ENCODE results near the gene GRAMD4. TPM values are rescaled to one million over a fixed set of nuclear protein-coding genes. Genes with fewer than 3 reads are reported as not detected.

GRAMD4 gene
- total and polyA plus RNA-seq, 2 experiments from 2014 or later = 2.9 to 10.6 TPM

DNA sequence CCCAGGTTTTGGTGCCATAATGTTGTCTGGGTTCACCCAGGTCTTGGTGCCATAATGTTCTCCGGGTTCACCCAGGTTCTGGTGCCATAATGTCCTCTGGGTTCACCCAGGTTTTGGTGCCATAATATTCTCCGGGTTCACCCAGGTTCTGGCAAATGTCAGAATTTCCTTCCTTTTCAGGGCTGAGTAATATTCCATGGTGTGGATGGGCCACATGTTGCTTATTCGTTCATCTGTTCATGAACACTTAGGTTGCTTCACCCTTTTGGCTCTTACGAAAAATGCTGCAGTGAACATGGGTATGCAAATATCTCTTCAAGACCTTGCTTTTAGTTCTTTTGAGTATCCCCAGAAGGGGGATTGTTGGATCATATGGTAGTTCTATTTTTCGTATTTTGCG, 15.1 kb upstream of the GRAMD4 start:
- Histone ChIP-seq H2AFZ (no peak overlapping the region), H3K4me3 (no peak overlapping the region), H3K4me2 (ENCODE audit: unreplicated experiment) (no peak overlapping the region), H3K27ac (no peak overlapping the region), H3K4me1 (ENCODE audit: insufficient read depth) (no peaks in the 10 kb centered on the region), H3K27me3 (replicated peaks; ENCODE audit: insufficient read depth) (no peaks in the 10 kb centered on the region), H3K36me3 (ENCODE audit: low read depth) (no peaks in the 10 kb centered on the region), H3K9me2 (ENCODE audit: insufficient read depth) (no peaks in the 10 kb centered on the region), H3K9me3 (ENCODE audit: low read depth) (no peaks in the 10 kb centered on the region), H3F3A (ENCODE audit: insufficient read depth) (no peaks in the 10 kb centered on the region), H3K9ac (no peak overlapping the region), H3K79me2 (ENCODE audit: insufficient read depth) (no peaks in the 10 kb centered on the region), H4K20me1 (ENCODE audit: insufficient read depth) (no peaks in the 10 kb centered on the region)
- in situ Hi-C loops (cut with MboI) = no loop called here
- DNase-seq = no peak
- WGBS, 2 experiments (ENCODE audit: low coverage in 1 of 2, low lambda C conversion rate in 2 of 2, missing lambda C conversion rate in 2 of 2) = 86 to 90% methylated on average over 6 of the region's 6 CpGs
- TF ChIP-seq EZH2phosphoT487 (IDR thresholded peaks at IDR 0.05; ENCODE audit: insufficient read depth, low read depth) (no peak), EZH2 (IDR thresholded peaks at IDR 0.05; ENCODE audit: insufficient read depth, poor library complexity, severe bottlenecking) (no peak)

DNA sequence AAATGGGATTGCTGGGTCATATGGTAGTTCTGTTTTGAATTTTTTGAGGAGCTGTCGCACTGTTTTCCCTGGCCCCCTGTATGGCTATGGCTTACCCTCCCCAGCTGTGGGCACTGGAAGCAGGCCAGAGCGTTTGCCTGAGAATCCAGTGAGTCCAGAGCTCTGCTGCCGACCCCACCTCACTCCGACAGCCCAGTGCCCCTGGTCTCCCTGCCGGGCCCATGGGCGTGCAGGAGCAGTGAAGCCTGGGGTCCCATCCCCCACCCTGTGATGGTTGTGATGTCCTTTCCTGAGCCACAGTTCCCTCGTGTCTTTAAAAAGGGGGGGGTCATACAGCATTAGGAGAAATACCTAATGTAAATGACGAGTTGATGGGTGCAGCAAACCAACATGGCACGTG, 13.3 kb upstream of the GRAMD4 start:
- H2AFZ ChIP-seq = no peak overlapping the region
- no peaks in the 10 kb centered on the region for H3K9me3 ChIP-seq (ENCODE audit: low read depth)
- no peaks in the 10 kb centered on the region for H3K9me2 ChIP-seq (ENCODE audit: insufficient read depth)
- no peak overlapping the region for H3K4me3 ChIP-seq
- no peaks in the 10 kb centered on the region for H3K4me1 ChIP-seq (ENCODE audit: insufficient read depth)
- no peaks in the 10 kb centered on the region for H3K79me2 ChIP-seq (ENCODE audit: insufficient read depth)
- no peaks in the 10 kb centered on the region for H3K36me3 ChIP-seq (ENCODE audit: low read depth)
- H3F3A ChIP-seq (ENCODE audit: insufficient read depth) = no peaks in the 10 kb centered on the region
- WGBS, 2 experiments (ENCODE audit: low coverage in 1 of 2, low lambda C conversion rate in 2 of 2, missing lambda C conversion rate in 2 of 2) = 38 to 40% methylated on average over 9 of the region's 9 CpGs
- no peak for TF ChIP-seq EZH2 (IDR thresholded peaks at IDR 0.05; ENCODE audit: insufficient read depth, poor library complexity, severe bottlenecking)
- TF ChIP-seq EZH2phosphoT487 (IDR thresholded peaks at IDR 0.05; ENCODE audit: insufficient read depth, low read depth) = no peak
- no peak overlapping the region for H3K4me2 ChIP-seq (ENCODE audit: unreplicated experiment)
- DNase-seq = no peak
- no peaks in the 10 kb centered on the region for H3K27me3 ChIP-seq (replicated peaks; ENCODE audit: insufficient read depth)
- no peak overlapping the region for H3K9ac ChIP-seq
- in situ Hi-C loops (cut with MboI) = no loop called here
- no peak overlapping the region for H3K27ac ChIP-seq
- no peaks in the 10 kb centered on the region for H4K20me1 ChIP-seq (ENCODE audit: insufficient read depth)

DNA sequence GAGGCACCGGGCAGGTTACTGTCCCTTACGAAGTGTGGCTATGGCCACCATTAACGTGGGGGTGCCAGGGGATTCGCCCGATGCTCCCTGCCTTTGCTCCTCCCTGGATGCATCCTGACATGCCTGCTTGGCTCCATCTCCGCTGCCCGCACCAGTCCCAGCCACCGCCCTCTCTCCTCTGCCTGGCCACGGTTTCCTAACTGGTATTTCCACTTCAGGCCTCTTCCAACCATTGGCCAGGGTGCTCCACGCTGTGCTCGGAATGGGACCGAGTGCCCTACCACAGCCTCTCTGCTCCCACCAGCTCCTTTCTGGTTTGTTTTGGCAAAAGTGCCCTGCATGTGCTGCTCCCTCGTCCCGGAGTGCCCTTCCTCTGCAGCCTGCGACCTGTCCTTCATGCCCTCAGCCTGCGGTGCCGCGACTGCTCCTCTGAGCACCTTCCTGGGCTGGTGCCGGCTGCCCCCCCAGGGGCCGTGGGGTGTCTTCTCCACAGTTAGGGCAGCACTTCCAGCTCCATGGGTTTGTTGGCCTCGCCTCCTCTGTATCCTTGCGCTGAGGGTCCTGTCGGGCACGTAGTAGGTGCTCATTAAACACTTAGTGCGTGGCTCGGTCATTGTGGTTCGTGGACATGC, 12.6 kb upstream of the GRAMD4 start:
- no peaks in the 10 kb centered on the region for H3K4me1 ChIP-seq (ENCODE audit: insufficient read depth)
- H3F3A ChIP-seq (ENCODE audit: insufficient read depth) = no peaks in the 10 kb centered on the region
- no peak overlapping the region for H3K4me3 ChIP-seq
- no peaks in the 10 kb centered on the region for H3K79me2 ChIP-seq (ENCODE audit: insufficient read depth)
- DNase-seq = no peak
- in situ Hi-C loops (cut with MboI) = no loop called here
- no peak overlapping the region for H3K27ac ChIP-seq
- no peak overlapping the region for H3K9ac ChIP-seq
- no peaks in the 10 kb centered on the region for H3K9me3 ChIP-seq (ENCODE audit: low read depth)
- H4K20me1 ChIP-seq (ENCODE audit: insufficient read depth) = no peaks in the 10 kb centered on the region
- no peaks in the 10 kb centered on the region for H3K36me3 ChIP-seq (ENCODE audit: low read depth)
- no peak overlapping the region for H3K4me2 ChIP-seq (ENCODE audit: unreplicated experiment)
- H2AFZ ChIP-seq = no peak overlapping the region
- TF ChIP-seq EZH2 (IDR thresholded peaks at IDR 0.05; ENCODE audit: insufficient read depth, poor library complexity, severe bottlenecking) = no peak
- no peak for TF ChIP-seq EZH2phosphoT487 (IDR thresholded peaks at IDR 0.05; ENCODE audit: insufficient read depth, low read depth)
- H3K9me2 ChIP-seq (ENCODE audit: insufficient read depth) = no peaks in the 10 kb centered on the region
- WGBS, 2 experiments (ENCODE audit: low coverage in 1 of 2, low lambda C conversion rate in 2 of 2, missing lambda C conversion rate in 2 of 2) = 80 to 82% methylated on average over 22 to 27 of the region's 27 CpGs
- H3K27me3 ChIP-seq (replicated peaks; ENCODE audit: insufficient read depth) = no peaks in the 10 kb centered on the region

DNA sequence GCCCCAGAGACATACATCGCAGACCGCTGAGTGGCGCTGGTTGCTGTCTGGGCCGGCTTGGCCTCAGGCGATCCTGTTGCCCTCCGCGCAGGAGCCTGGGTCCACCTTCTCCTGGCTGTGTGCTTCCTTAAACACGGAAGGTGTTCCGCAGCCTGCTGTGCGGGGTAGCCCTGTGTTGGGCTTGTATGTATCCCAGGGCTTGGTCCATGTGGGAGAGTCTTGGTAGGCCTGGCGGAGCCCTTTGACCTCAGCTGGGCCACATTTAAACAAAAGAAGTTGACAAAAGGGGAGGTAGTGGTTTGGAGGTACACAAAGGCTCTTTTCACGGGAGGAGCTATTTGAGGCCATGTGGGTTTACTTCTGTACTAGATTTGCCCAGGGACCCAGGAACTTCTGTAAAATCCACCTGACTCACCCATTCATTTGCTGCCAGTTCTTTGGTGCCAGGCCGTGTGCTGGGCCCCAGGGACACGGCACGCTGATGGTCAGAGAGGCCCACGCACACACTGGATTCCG, 11.0 kb upstream of the GRAMD4 start:
- in situ Hi-C loops (cut with MboI) = no loop called here
- H3K9me3 ChIP-seq (ENCODE audit: low read depth) = no peaks in the 10 kb centered on the region
- TF ChIP-seq EZH2 (IDR thresholded peaks at IDR 0.05; ENCODE audit: insufficient read depth, poor library complexity, severe bottlenecking) = no peak
- TF ChIP-seq EZH2phosphoT487 (IDR thresholded peaks at IDR 0.05; ENCODE audit: insufficient read depth, low read depth) = no peak
- no peaks in the 10 kb centered on the region for H3K36me3 ChIP-seq (ENCODE audit: low read depth)
- H3K9me2 ChIP-seq (ENCODE audit: insufficient read depth) = no peaks in the 10 kb centered on the region
- no peak overlapping the region for H3K27ac ChIP-seq
- 96% methylated on average over 17 of the region's 17 CpGs for WGBS, 2 experiments (ENCODE audit: low coverage in 1 of 2, low lambda C conversion rate in 2 of 2, missing lambda C conversion rate in 2 of 2)
- no peaks in the 10 kb centered on the region for H4K20me1 ChIP-seq (ENCODE audit: insufficient read depth)
- no peak overlapping the region for H2AFZ ChIP-seq
- no peak overlapping the region for H3K4me3 ChIP-seq
- H3K9ac ChIP-seq = no peak overlapping the region
- H3K79me2 ChIP-seq (ENCODE audit: insufficient read depth) = no peaks in the 10 kb centered on the region
- no peaks in the 10 kb centered on the region for H3F3A ChIP-seq (ENCODE audit: insufficient read depth)
- no peaks in the 10 kb centered on the region for H3K4me1 ChIP-seq (ENCODE audit: insufficient read depth)
- no peak for DNase-seq
- H3K4me2 ChIP-seq (ENCODE audit: unreplicated experiment) = no peak overlapping the region
- H3K27me3 ChIP-seq (replicated peaks; ENCODE audit: insufficient read depth) = no peaks in the 10 kb centered on the region
